ENCODE data around the gene TRIO. TPM values are rescaled to one million over a fixed set of nuclear protein-coding genes. Genes with fewer than 3 reads are reported as not detected.

Gene TRIO
- total and polyA plus RNA-seq, 2 donors (not counting 3 experiments of a cell fraction or from before 2014, with no cell fraction given): 82.9 to 248 TPM

DNA sequence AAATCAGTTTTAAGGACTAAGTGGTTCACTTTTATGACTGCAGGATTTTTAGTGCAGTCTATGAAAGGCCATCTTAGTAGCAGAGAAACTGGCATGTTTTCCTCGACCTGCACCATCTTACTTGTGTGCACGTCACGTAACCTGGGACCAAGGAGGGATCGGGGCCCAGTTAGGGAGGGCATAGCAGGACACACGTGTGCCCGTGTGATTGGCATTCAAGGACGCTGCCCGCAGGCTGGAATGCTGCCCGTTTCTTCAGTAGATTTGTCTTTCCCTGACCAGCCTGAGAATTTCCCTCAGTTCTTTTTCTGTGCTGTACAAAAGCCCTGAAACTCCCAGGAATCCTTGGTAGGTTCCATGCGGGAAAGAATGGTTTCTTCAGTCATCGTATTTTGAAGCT lies 196.3 kb downstream of the TRIO start:
- TF ChIP-seq EZH2 (IDR thresholded peaks at IDR 0.05; ENCODE audit: borderline replicate concordance, low read depth, low read length, severe bottlenecking): no peak
- no peak for TF ChIP-seq MYC (IDR thresholded peaks at IDR 0.05; ENCODE audit: low read depth, low read length)
- no peak for TF ChIP-seq POLR2A (IDR thresholded peaks at IDR 0.05; ENCODE audit: low read depth, low read length)
- no peak for TF ChIP-seq FOS (IDR thresholded peaks at IDR 0.05; ENCODE audit: borderline replicate concordance, insufficient read depth, low read length)
- TF ChIP-seq GATA2 (IDR thresholded peaks at IDR 0.05; ENCODE audit: insufficient read depth, insufficient read length, low read depth, low read length): no peak
- TF ChIP-seq POLR2AphosphoS5 (IDR thresholded peaks at IDR 0.05; ENCODE audit: insufficient read depth, low read depth, low read length): no peak
- no peak for TF ChIP-seq JUN (IDR thresholded peaks at IDR 0.05; ENCODE audit: borderline replicate concordance, insufficient read depth, insufficient read length, low read depth)
- TF ChIP-seq, protein P1, sequence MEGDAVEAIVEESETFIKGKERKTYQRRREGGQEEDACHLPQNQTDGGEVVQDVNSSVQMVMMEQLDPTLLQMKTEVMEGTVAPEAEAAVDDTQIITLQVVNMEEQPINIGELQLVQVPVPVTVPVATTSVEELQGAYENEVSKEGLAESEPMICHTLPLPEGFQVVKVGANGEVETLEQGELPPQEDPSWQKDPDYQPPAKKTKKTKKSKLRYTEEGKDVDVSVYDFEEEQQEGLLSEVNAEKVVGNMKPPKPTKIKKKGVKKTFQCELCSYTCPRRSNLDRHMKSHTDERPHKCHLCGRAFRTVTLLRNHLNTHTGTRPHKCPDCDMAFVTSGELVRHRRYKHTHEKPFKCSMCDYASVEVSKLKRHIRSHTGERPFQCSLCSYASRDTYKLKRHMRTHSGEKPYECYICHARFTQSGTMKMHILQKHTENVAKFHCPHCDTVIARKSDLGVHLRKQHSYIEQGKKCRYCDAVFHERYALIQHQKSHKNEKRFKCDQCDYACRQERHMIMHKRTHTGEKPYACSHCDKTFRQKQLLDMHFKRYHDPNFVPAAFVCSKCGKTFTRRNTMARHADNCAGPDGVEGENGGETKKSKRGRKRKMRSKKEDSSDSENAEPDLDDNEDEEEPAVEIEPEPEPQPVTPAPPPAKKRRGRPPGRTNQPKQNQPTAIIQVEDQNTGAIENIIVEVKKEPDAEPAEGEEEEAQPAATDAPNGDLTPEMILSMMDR (IDR thresholded peaks at IDR 0.05; ENCODE audit: extremely low read depth in 1 of 2, insufficient read depth in 1 of 2, low read depth in 1 of 2, low read length in 2 of 2): no peak
- TF ChIP-seq, protein P2, sequence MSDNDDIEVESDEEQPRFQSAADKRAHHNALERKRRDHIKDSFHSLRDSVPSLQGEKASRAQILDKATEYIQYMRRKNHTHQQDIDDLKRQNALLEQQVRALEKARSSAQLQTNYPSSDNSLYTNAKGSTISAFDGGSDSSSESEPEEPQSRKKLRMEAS (IDR thresholded peaks at IDR 0.05; ENCODE audit: insufficient read depth, insufficient read length): no peak
- Histone ChIP-seq H3K36me3 (ENCODE audit: control insufficient read depth in 2 of 2, extremely low read depth in 1 of 2, insufficient read depth in 2 of 2, low read length in 2 of 2) (peaks cover 11 to 20% of the 10 kb centered on the region in 2 experiments), H3K9me3 (replicated peaks; ENCODE audit: control insufficient read depth, insufficient read depth, low read length) (no peaks in the 10 kb centered on the region), H3K27ac (ENCODE audit: insufficient read depth, low read depth, low read length) (no peak overlapping the region), H3K4me2 (ENCODE audit: insufficient read depth, low read length) (no peak overlapping the region), H3K4me3 (replicated peaks in 1 of 3; ENCODE audit: insufficient read depth in 1 of 3, low read depth in 1 of 3, low read length in 3 of 3) (no peak overlapping the region), H3K9ac (replicated peaks; ENCODE audit: extremely low read depth, insufficient read depth, low read length) (no peak overlapping the region), H3K79me2 (ENCODE audit: control insufficient read depth, insufficient read depth, low read length) (peaks cover 54% of the 10 kb centered on the region), H2AFZ (ENCODE audit: low read depth, low read length) (no peak overlapping the region), H3K4me1 (ENCODE audit: control insufficient read depth, extremely low read depth, insufficient read depth, low read length) (peaks cover 19% of the 10 kb centered on the region), H3K27me3 (ENCODE audit: control insufficient read depth in 2 of 2, insufficient read depth in 2 of 2, low read length in 2 of 2) (no peaks in the 10 kb centered on the region), H4K20me1 (replicated peaks; ENCODE audit: control insufficient read depth, extremely low read depth, insufficient read depth, low read length) (no peaks in the 10 kb centered on the region), H3K9me1 (replicated peaks; ENCODE audit: control insufficient read depth, extremely low read depth, insufficient read depth, low read length) (no peaks in the 10 kb centered on the region)
- dilution Hi-C loops (cut with MboI; ENCODE audit: extremely low pct_ligation_motif_present, low sequenced_read_pairs): no loop called here
- intact Hi-C loops (cut with micrococcal nuclease): no loop called here
- no TSS peak for BruUV-seq (replicated peaks)
- DNase-seq (ENCODE audit: low read depth, low spot score) (no peak), FAIRE-seq (no peak)
- ChIA-PET POLR2A (interaction anchor here (0.7 kb wide), 1 partner anchor 10 kb away, joined by 3 read pairs; no protein-coding TSS in a partner anchor), CTCF (interaction anchor here (1.6 to 3.4 kb wide), 2 partner anchors 12 kb away, joined by 11 to 18 read pairs; no protein-coding TSS in a partner anchor)
